Measurements from ENCODE around the gene IRAG1.

DNA sequence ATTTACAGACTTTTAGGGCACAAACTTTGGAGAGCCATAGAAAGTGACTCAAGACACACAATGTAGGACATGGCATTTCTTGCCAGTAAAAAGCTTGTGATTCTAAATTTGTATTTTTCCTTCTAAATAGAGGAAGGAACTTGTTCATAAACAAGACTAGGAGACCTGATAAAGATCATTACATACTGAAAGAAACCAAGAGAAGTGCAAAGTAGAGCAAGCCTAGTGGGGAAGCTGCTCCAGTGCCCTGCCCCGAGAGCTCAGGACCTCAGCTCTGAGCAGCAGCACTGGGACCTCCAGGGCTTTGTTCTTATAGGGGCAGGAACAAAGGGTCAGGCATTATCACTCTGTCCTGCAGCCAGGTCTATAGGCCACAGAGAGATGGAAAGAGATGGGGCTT lies 7.2 kb downstream of the IRAG1 start:
- TF ChIP-seq POLR2AphosphoS5 (IDR thresholded peaks at IDR 0.05; ENCODE audit: low read depth, low read length) (no peak), TAF1 (IDR thresholded peaks at IDR 0.05; ENCODE audit: borderline replicate concordance, insufficient read depth, low read length) (no peak), SIN3A (IDR thresholded peaks at IDR 0.05; ENCODE audit: borderline replicate concordance, insufficient read depth, low read length) (no peak)
- TF ChIP-seq, protein P1, sequence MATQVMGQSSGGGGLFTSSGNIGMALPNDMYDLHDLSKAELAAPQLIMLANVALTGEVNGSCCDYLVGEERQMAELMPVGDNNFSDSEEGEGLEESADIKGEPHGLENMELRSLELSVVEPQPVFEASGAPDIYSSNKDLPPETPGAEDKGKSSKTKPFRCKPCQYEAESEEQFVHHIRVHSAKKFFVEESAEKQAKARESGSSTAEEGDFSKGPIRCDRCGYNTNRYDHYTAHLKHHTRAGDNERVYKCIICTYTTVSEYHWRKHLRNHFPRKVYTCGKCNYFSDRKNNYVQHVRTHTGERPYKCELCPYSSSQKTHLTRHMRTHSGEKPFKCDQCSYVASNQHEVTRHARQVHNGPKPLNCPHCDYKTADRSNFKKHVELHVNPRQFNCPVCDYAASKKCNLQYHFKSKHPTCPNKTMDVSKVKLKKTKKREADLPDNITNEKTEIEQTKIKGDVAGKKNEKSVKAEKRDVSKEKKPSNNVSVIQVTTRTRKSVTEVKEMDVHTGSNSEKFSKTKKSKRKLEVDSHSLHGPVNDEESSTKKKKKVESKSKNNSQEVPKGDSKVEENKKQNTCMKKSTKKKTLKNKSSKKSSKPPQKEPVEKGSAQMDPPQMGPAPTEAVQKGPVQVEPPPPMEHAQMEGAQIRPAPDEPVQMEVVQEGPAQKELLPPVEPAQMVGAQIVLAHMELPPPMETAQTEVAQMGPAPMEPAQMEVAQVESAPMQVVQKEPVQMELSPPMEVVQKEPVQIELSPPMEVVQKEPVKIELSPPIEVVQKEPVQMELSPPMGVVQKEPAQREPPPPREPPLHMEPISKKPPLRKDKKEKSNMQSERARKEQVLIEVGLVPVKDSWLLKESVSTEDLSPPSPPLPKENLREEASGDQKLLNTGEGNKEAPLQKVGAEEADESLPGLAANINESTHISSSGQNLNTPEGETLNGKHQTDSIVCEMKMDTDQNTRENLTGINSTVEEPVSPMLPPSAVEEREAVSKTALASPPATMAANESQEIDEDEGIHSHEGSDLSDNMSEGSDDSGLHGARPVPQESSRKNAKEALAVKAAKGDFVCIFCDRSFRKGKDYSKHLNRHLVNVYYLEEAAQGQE (IDR thresholded peaks at IDR 0.05; ENCODE audit: insufficient read depth in 1 of 2, low read depth in 2 of 2, low read length in 2 of 2) = no peak
